HEK293T (cell line): Measurements from ENCODE around the gene AOAH.
A peak's percentile ranks its signal among the peaks of the same experiment; 100 is the strongest.

Experiments
- ARNT ChIP-seq: fragments of 450-650 bp; IDR thresholded peaks from 2 replicates; pipeline ENCODE4 v1.6.1; 2017; ENCODE audit warnings: mild to moderate bottlenecking
- BHLHE40 ChIP-seq: fragments of 450-650 bp; IDR thresholded peaks from 2 replicates; pipeline ENCODE4 v1.6.1; 2016; ENCODE audit warnings: mild to moderate bottlenecking, moderate library complexity, borderline replicate concordance
- ELF4 ChIP-seq: fragments of 450-650 bp; IDR thresholded peaks from 2 replicates; pipeline ENCODE4 v1.6.1; 2017; ENCODE audit warnings: antibody characterized with exemption
- FOXA1 ChIP-seq: fragments of 450-650 bp; IDR thresholded peaks from 2 replicates; pipeline ENCODE4 v1.6.1; 2016; ENCODE audit warnings: mild to moderate bottlenecking
- FOXK2 ChIP-seq: fragments of 450-650 bp; IDR thresholded peaks from 2 replicates; pipeline ENCODE4 v1.6.1; 2016; ENCODE audit warnings: mild to moderate bottlenecking
- FOXM1 ChIP-seq: fragments of 450-650 bp; IDR thresholded peaks from 2 replicates; pipeline ENCODE4 v1.6.1; 2017; ENCODE audit warnings: mild to moderate bottlenecking, borderline replicate concordance
- HDGF ChIP-seq: fragments of 450-650 bp; IDR thresholded peaks from 2 replicates; pipeline ENCODE4 v1.6.1; 2017; ENCODE audit warnings: antibody characterized with exemption, borderline replicate concordance
- L3MBTL2 ChIP-seq: fragments of 450-650 bp; conservative IDR thresholded peaks from 2 replicates; pipeline ENCODE4 v1.6.1; 2016; ENCODE audit warnings: mild to moderate bottlenecking
- LEF1 ChIP-seq: fragments of 450-650 bp; IDR thresholded peaks from 2 replicates; pipeline ENCODE4 v1.6.1; 2017; ENCODE audit warnings: mild to moderate bottlenecking, borderline replicate concordance
- PKNOX1 ChIP-seq: fragments of 450-650 bp; IDR thresholded peaks from 2 replicates; pipeline ENCODE4 v1.6.1; 2016
- SP1 ChIP-seq: fragments of 450-650 bp; IDR thresholded peaks from 2 replicates; pipeline ENCODE4 v1.6.1; 2017
- SUZ12 ChIP-seq: fragments of 450-650 bp; IDR thresholded peaks from 2 replicates; pipeline ENCODE4 v1.6.1; 2016; ENCODE audit warnings: mild to moderate bottlenecking
- TARDBP ChIP-seq: fragments of 450-650 bp; IDR thresholded peaks from 2 replicates; pipeline ENCODE4 v1.6.1; 2016
- ZNF384 ChIP-seq: fragments of 450-650 bp; IDR thresholded peaks from 2 replicates; pipeline ENCODE4 v1.6.1; 2016

GRCh38 chr7:36710186-36710791 lies 14.0 kb downstream of the AOAH start:
- TF ChIP-seq FOXM1 (no peak), FOXA1 (no peak), TARDBP (no peak), SUZ12 (no peak), L3MBTL2 (no peak), ARNT (no peak), FOXK2 (no peak), ELF4 (no peak), HDGF (no peak), ZNF384 (no peak), SP1 (no peak), BHLHE40 (no peak), PKNOX1 (peak; percentile 36; the same call in 1 of the 2 replicates), LEF1 (no peak)
